Chondrocyte (in vitro differentiated cells): Measurements from ENCODE around the gene SLC25A1. TPM values are rescaled to one million over a fixed set of nuclear protein-coding genes. Genes with fewer than 3 reads are reported as not detected.

Source experiments
- DNase-seq: peaks from one replicate; pipeline ENCODE4 v3.0.0; 2021; ENCODE audit warnings: mixed read lengths, low spot score
- H3K27ac Mint-ChIP-seq: one replicate; pipeline ENCODE4 v1.8.0; 2021; ENCODE audit warnings: mild to moderate bottlenecking, moderate library complexity, mixed read lengths; ENCODE audit not compliant: unreplicated experiment
- H3K27me3 Mint-ChIP-seq: 2 replicates; pipeline ENCODE4 v1.8.0; 2021; ENCODE audit warnings: low read depth, mixed read lengths
- H3K36me3 Mint-ChIP-seq: 2 replicates; pipeline ENCODE4 v1.8.0; 2021; ENCODE audit warnings: low read depth, mixed read lengths
- H3K4me1 Mint-ChIP-seq: 2 replicates; pipeline ENCODE4 v1.8.0; 2021; ENCODE audit warnings: low read depth, mild to moderate bottlenecking, mixed read lengths
- H3K4me3 Mint-ChIP-seq: one replicate; pipeline ENCODE4 v1.8.0; 2021; ENCODE audit warnings: mild to moderate bottlenecking, moderate library complexity, mixed read lengths; ENCODE audit not compliant: unreplicated experiment
- H3K9me3 Mint-ChIP-seq: 2 replicates; pipeline ENCODE4 v1.8.0; 2021; ENCODE audit warnings: low read depth, mixed read lengths
- long read RNA-seq: library from polyadenylated mRNA; stranded (forward); transcript quantifications from one replicate; pipeline ENCODE4 v2.0.0, GENCODE V29; 2021
- total RNA-seq: library from RNA; stranded (reverse); gene quantifications from 3 replicates; pipeline ENCODE4 v1.2.1, GENCODE V29; 2021
- TF ChIP-seq, protein P1 (sequence below): fragments of 200-600 bp; sonication (generic); IDR thresholded peaks from 2 replicates; pipeline ENCODE4 v1.5.0; 2021; ENCODE audit warnings: antibody characterized with exemption, mild to moderate bottlenecking, moderate library complexity

Gene SLC25A1
- total RNA-seq = 101 to 111 TPM (median 107 TPM) in 3 replicates
- long read RNA-seq, transcript SLC25A1-201 (9 exons, 1,648 nt) = major isoform, 159 of 198 reads
- long read RNA-seq, transcript SLC25A1-202 (9 exons, 1,514 nt) = minor isoform, 10 of 198 reads
- long read RNA-seq, partial matches to known transcripts = 16 of 198 reads
- long read RNA-seq, other reads (novel, unspliced or antisense) = 12 of 198 reads

DNA sequence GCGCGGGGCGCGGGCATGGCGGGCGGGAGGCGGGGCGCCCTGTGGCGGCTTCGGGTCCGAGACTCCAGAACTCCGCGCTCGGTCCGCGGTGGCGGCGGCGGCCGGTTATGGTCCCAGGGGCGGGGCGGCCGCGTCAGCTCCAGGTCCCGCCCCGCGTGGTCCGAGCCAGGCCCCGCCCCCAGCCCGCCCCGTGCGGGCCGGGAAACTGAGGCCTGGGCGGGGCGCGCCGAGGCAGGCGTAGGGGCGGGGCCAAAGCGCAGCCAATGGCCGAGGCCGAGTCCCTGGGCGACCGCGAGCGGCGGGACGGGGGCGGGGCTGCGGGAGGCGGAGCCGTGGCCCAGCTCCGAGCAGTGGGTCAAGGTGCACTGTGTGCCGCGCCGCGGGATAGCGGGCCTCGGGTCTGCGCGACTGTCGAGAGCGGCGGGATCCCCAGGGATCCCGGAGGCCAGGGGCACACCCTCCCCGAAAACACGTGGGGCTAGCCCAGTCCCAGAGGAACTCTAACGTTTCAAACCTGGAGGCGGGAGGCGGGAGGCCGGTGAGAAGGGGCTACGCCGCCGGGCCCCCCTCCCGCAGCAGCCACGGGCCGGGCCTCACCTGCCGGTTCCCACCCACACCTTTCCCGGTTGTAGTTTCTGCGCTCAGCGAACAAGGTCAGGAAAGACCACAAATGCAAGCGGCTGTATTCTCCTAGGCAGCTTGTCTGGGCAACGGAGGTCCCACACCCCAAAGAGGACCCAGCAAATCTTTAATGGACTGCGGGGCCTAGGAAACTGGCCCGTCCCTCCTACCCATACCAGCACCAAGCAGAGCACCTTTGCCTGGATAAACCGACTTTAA, at the start of gene SLC25A1:
SLC25A1 (minus strand) TSS at position 80 of the 840 bp plus-strand sequence; CDS start at position 17, 63 bp downstream.
- Mint-ChIP-seq H3K4me1 (peaks cover 38% of the 10 kb centered on the region), H3K4me3 (peak within 1 kb of the TSS; percentile 72), H3K27me3 (no peaks in the 10 kb centered on the region), H3K36me3 (peaks cover 1% of the 10 kb centered on the region), H3K9me3 (no peaks in the 10 kb centered on the region), H3K27ac (peak within 1 kb of the TSS; percentile 83)
- TF ChIP-seq, protein P1, sequence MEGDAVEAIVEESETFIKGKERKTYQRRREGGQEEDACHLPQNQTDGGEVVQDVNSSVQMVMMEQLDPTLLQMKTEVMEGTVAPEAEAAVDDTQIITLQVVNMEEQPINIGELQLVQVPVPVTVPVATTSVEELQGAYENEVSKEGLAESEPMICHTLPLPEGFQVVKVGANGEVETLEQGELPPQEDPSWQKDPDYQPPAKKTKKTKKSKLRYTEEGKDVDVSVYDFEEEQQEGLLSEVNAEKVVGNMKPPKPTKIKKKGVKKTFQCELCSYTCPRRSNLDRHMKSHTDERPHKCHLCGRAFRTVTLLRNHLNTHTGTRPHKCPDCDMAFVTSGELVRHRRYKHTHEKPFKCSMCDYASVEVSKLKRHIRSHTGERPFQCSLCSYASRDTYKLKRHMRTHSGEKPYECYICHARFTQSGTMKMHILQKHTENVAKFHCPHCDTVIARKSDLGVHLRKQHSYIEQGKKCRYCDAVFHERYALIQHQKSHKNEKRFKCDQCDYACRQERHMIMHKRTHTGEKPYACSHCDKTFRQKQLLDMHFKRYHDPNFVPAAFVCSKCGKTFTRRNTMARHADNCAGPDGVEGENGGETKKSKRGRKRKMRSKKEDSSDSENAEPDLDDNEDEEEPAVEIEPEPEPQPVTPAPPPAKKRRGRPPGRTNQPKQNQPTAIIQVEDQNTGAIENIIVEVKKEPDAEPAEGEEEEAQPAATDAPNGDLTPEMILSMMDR = no peak
- DNase-seq = peak; percentile 94

DNA sequence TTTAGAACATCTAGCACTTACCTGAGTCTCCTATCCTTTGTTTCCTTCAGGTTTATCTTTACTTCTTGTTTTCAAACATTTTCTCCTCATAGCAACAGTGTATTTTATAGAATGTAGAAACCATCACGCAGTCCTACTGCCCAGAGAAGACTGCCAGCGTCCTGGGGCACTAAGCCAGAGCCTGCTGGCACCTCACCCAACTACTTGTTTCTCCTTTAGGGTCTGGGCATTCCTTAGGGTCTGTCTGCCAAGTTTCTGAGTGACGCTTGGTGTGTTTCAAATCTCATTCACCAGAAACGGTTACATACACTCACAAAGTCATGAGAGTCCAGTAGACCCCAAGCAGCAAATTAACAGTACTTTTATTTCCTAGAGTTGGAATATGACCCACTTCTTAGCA, 49.6 kb upstream of the SLC25A1 start:
- TF ChIP-seq, protein P1 = no peak
- H3K27me3 Mint-ChIP-seq = no peaks in the 10 kb centered on the region
- H3K36me3 Mint-ChIP-seq = peaks cover 49% of the 10 kb centered on the region
- no peaks in the 10 kb centered on the region for H3K4me1 Mint-ChIP-seq
- DNase-seq = no peak
- no peak overlapping the region for H3K27ac Mint-ChIP-seq
- no peaks in the 10 kb centered on the region for H3K9me3 Mint-ChIP-seq
- no peak overlapping the region for H3K4me3 Mint-ChIP-seq

DNA sequence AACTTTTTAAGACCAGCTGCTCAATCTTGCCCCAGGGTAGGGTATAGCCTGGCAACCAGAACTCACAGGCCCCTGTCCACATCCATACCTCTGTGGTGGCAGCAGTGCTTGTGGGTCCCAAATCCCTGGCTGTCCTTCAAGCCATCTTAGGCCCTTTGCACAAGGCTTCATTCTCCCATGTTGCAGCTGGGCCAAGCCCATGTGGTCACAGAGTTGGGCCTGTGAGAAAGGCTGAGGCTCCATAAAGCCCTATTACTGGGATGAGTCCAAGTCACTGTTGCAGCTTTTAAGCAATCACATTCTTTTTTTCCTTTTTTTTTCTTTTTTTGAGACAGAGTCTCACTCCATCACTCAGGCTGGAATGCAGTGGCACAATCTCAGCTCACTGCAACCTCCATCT, 47.9 kb upstream of the SLC25A1 start:
- TF ChIP-seq, protein P1 = no peak

DNA sequence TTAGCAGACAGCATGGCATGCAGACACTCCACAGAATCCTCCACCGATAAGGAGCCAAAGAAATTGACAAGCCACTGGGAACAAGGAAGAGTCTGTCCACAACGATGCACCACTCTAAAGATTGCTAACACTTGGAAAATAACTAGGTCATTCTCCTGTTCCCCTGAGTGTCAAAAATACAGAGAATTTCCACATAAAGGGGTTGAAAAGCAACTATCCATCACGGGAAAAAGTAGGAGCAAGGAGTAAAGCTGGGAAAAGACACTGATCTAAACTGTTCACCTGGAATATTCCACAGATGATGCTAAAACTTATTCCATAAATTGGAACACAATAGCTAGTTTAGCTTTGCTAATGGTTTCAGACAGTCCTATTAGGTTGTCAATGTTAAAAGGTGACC, 47.0 kb upstream of the SLC25A1 start:
- no peak overlapping the region for H3K27ac Mint-ChIP-seq
- H3K27me3 Mint-ChIP-seq = no peaks in the 10 kb centered on the region
- peaks cover 51% of the 10 kb centered on the region for H3K36me3 Mint-ChIP-seq
- no peaks in the 10 kb centered on the region for H3K4me1 Mint-ChIP-seq
- DNase-seq = no peak
- H3K9me3 Mint-ChIP-seq = no peaks in the 10 kb centered on the region
- no peak overlapping the region for H3K4me3 Mint-ChIP-seq
- TF ChIP-seq, protein P1 = no peak

More for the DNA sequence above, 47.9 kb upstream of the SLC25A1 start:
- no peaks in the 10 kb centered on the region for H3K4me1 Mint-ChIP-seq
- H3K27ac Mint-ChIP-seq = no peak overlapping the region
- DNase-seq = no peak
- H3K4me3 Mint-ChIP-seq = no peak overlapping the region
- H3K9me3 Mint-ChIP-seq = no peaks in the 10 kb centered on the region
- peaks cover 47% of the 10 kb centered on the region for H3K36me3 Mint-ChIP-seq
- H3K27me3 Mint-ChIP-seq = no peaks in the 10 kb centered on the region

DNA sequence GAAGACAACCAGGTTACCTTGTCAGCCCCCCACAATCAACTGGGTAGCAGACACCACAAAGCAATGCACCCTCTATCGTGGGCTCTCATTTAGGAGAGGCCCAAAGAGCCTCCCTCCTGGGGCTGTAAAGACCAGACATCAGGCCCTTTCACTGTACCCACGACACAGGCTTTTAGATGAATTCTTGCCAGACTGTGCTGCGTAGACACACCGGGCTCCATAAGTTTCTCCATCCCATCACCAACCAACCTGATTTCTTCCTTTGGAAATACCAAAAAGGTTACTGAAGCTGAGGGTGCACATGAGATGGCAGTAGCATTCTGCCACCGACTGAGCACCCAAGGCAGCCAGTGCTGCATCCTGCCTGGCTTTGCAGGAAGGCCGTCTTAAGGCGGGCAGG, 46.4 kb upstream of the SLC25A1 start:
- no peaks in the 10 kb centered on the region for H3K9me3 Mint-ChIP-seq
- DNase-seq = no peak
- H3K27ac Mint-ChIP-seq = no peak overlapping the region
- TF ChIP-seq, protein P1 = no peak
- H3K4me3 Mint-ChIP-seq = no peak overlapping the region
- no peaks in the 10 kb centered on the region for H3K27me3 Mint-ChIP-seq
- peaks cover 52% of the 10 kb centered on the region for H3K36me3 Mint-ChIP-seq
- no peaks in the 10 kb centered on the region for H3K4me1 Mint-ChIP-seq
